AG04449 (cell line): ENCODE data around the gene GPR35.

Source experiments
- CTCF ChIA-PET: fragments of 350-600 bp; formaldehyde crosslinking; extraction: SDS; loops from one replicate; lab custom pipeline; 2021; ENCODE audit warnings: antibody characterized with exemption; lab: Yijun Ruan, JAX
- POLR2A ChIA-PET: fragments of 400-600, 350-600 bp; formaldehyde crosslinking; extraction: SDS; loops from one replicate; lab custom pipeline; 2020; ENCODE audit warnings: antibody characterized with exemption, inconsistent platforms; lab: Yijun Ruan, JAX
- DNase-seq: peaks from one replicate; pipeline ENCODE4 v3.0.0-alpha.2; 2010; ENCODE audit warnings: low read depth, low spot score
- H3K4me3 ChIP-seq: 2 replicates; pipeline ENCODE4 v1.5.1; 2011; ENCODE audit warnings: low read depth, mild to moderate bottlenecking, control low read depth, low read length
- CTCF ChIP-seq: IDR thresholded peaks from one replicate; pipeline ENCODE4 v1.5.1; 2011; ENCODE audit warnings: mild to moderate bottlenecking, moderate library complexity, low read length, control low read depth, inconsistent platforms; ENCODE audit not compliant: insufficient read depth; ENCODE audit errors: missing control alignments

The GPR35 gene

GRCh38 chr2:240627736-240628506 lies 2.6 kb downstream of the GPR35 start:
- POLR2A ChIA-PET: no interaction called here
- CTCF ChIA-PET: no interaction called here
- no peak overlapping the region for H3K4me3 ChIP-seq
- TF ChIP-seq CTCF: no peak
- DNase-seq: no peak

GRCh38 chr2:240628507-240628807 lies 3.2 kb downstream of the GPR35 start:
- ChIA-PET POLR2A (no interaction called here), CTCF (no interaction called here)
- no peak overlapping the region for H3K4me3 ChIP-seq
- no peak for DNase-seq
- TF ChIP-seq CTCF: no peak

GRCh38 chr2:240628808-240629618 lies 3.7 kb downstream of the GPR35 start:
- TF ChIP-seq CTCF: no peak
- POLR2A ChIA-PET: no interaction called here
- CTCF ChIA-PET: no interaction called here
- H3K4me3 ChIP-seq: no peak overlapping the region
- no peak for DNase-seq

GRCh38 chr2:240629619-240629967 lies 4.3 kb downstream of the GPR35 start:
- ChIA-PET CTCF (no interaction called here), POLR2A (no interaction called here)
- TF ChIP-seq CTCF: no peak
- no peak for DNase-seq
- H3K4me3 ChIP-seq: no peak overlapping the region

GRCh38 chr2:240629968-240630770 lies 4.9 kb downstream of the GPR35 start:
- CTCF ChIA-PET: no interaction called here

More at GRCh38 chr2:240629968-240630770, 4.9 kb downstream of the GPR35 start:
- no peak for DNase-seq
- POLR2A ChIA-PET: no interaction called here
- no peak overlapping the region for H3K4me3 ChIP-seq
- no peak for TF ChIP-seq CTCF
